A673 (cell line): ENCODE data around the gene GLCCI1.

Experiments used
- EZH2 ChIP-seq: fragments of 200-600 bp; sonication (generic); IDR thresholded peaks from 2 replicates; pipeline ENCODE4 v1.6.1; 2017; ENCODE audit warnings: borderline replicate concordance, low read depth, mild to moderate bottlenecking, mixed read lengths, antibody characterized with exemption, low read length; ENCODE audit not compliant: poor library complexity, severe bottlenecking
- TF ChIP-seq, protein P1 (sequence below): fragments of 300-800, 200-600 bp; sonication (generic); conservative IDR thresholded peaks from 2 replicates; pipeline ENCODE4 v1.5.1; 2017; ENCODE audit warnings: low read depth, mild to moderate bottlenecking, antibody characterized with exemption, low read length, moderate library complexity, mixed read lengths

GRCh38 chr7:7996568-7996967 is 28.0 kb downstream of the GLCCI1 start:
- TF ChIP-seq, protein P1, sequence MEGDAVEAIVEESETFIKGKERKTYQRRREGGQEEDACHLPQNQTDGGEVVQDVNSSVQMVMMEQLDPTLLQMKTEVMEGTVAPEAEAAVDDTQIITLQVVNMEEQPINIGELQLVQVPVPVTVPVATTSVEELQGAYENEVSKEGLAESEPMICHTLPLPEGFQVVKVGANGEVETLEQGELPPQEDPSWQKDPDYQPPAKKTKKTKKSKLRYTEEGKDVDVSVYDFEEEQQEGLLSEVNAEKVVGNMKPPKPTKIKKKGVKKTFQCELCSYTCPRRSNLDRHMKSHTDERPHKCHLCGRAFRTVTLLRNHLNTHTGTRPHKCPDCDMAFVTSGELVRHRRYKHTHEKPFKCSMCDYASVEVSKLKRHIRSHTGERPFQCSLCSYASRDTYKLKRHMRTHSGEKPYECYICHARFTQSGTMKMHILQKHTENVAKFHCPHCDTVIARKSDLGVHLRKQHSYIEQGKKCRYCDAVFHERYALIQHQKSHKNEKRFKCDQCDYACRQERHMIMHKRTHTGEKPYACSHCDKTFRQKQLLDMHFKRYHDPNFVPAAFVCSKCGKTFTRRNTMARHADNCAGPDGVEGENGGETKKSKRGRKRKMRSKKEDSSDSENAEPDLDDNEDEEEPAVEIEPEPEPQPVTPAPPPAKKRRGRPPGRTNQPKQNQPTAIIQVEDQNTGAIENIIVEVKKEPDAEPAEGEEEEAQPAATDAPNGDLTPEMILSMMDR: no peak
- no peak for TF ChIP-seq EZH2
